Thymus (tissue), 11 donors: ENCODE data around the gene XPO5. TPM values are rescaled to one million over a fixed set of nuclear protein-coding genes. Genes with fewer than 3 reads are reported as not detected.
"Not testable (repeated sequence)": the region's sequence is repeated elsewhere in the genome, so short reads cannot be mapped to it uniquely, and the experiment has no call there.

Experiments
- DNase-seq, 9 donors: peaks; one replicate each; pipeline ENCODE4 v3.0.0-alpha.2; 2013; ENCODE audit warnings: low spot score in 9 of 9, low read depth in 6 of 9, missing footprints in 1 of 9
- H3K27ac ChIP-seq, 2 donors: one replicate each; pipeline ENCODE4 v1.5.1; 2013; ENCODE audit warnings: control low read depth in 1 of 2, low read depth in 1 of 2, low read length in 1 of 2, mild to moderate bottlenecking in 1 of 2, moderate library complexity in 1 of 2
- H3K27me3 ChIP-seq, 2 donors: one replicate each; pipeline ENCODE4 v1.5.1; 2013; ENCODE audit warnings: low read length in 1 of 2; ENCODE audit not compliant: control insufficient read depth in 2 of 2, insufficient read depth in 1 of 2
- H3K36me3 ChIP-seq, 2 donors: one replicate each; pipeline ENCODE4 v1.5.1; 2013; ENCODE audit warnings: low read length in 1 of 2, mild to moderate bottlenecking in 1 of 2, moderate library complexity in 1 of 2; ENCODE audit not compliant: control insufficient read depth in 2 of 2, insufficient read depth in 2 of 2
- H3K4me1 ChIP-seq, 2 donors: one replicate each; pipeline ENCODE4 v1.5.1; 2013; ENCODE audit warnings: low read length in 2 of 2; ENCODE audit not compliant: control insufficient read depth in 2 of 2, insufficient read depth in 2 of 2
- H3K4me3 ChIP-seq, 2 donors: one replicate each; pipeline ENCODE4 v1.5.1; 2013; ENCODE audit warnings: low read length in 2 of 2, control low read depth in 1 of 2, mild to moderate bottlenecking in 1 of 2
- H3K9me3 ChIP-seq, 2 donors: one replicate each; pipeline ENCODE4 v1.5.1; 2013; ENCODE audit warnings: low read length in 1 of 2, mild to moderate bottlenecking in 1 of 2; ENCODE audit not compliant: control insufficient read depth in 2 of 2, insufficient read depth in 1 of 2
- WGBS: extraction: QIAGEN DNeasy Blood & Tissue Kit; methylation state at CpG from one replicate; pipeline ENCODE4 v1.1.7; 2013; 5-methylcytosine and 5-hydroxymethylcytosine counted together
- polyA plus RNA-seq: library from polyadenylated mRNA; stranded (reverse); fragments of 200-250 nt; gene quantifications from one replicate; pipeline ENCODE4 v1.2.3, GENCODE V29; 2013
- total RNA-seq: library from RNA; stranded (reverse); fragments of 120-200 nt; gene quantifications from one replicate; pipeline ENCODE4 v1.2.4, GENCODE V29; 2013
- donor health status: healthy.

Gene XPO5
- total and polyA plus RNA-seq, 2 donors, result 16.7 to 22.4 TPM

DNA sequence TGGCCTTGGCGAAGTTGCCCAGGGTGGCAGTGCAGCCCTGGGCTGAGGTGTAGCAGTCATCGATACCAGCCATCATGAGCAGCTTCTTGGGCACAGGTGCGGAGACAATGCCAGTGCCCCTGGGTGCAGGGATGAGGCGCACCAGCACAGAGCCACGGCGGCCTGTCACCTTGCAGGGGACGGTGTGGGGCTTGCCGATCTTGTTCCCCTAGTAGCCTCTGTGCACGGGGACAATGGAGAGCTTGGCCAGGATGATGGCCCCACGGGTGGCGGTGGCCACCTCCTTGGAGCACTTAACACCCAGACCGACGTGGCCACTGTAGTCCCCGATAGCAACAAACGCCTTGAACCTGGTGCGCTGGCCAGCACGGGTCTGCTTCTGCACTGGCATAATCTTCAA lies 36.9 kb downstream of the XPO5 start:
- H3K27me3 ChIP-seq, H3K4me1 ChIP-seq, H3K4me3 ChIP-seq, H3K27ac ChIP-seq, DNase-seq, H3K9me3 ChIP-seq: not testable (repeated sequence)
- H3K36me3 ChIP-seq, result peaks cover 16 to 49% of the 10 kb centered on the region in 2 donors
- WGBS, result 98% methylated on average over 15 of the region's 17 CpGs

DNA sequence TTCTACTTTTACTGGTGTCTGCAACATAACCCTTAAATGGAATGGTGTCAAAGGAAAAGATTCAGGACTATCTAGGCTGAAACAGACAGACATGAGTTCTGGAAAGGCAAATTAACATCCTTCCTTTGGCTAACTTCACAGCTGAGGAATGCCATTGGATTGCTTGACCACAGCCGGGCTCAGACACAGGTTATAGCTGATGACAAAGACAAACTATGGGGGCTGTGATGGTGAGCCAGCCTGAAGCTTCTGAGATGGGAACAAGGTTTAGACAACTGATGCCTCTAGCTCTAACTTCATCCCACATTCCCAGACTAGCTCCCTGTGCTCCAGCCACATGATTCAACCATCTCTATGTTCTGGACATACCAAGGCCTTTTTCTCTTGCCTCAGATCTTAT lies 43.6 kb downstream of the XPO5 start:
- DNase-seq, result no peak
- H3K9me3 ChIP-seq, result no peaks in the 10 kb centered on the region
- H3K36me3 ChIP-seq, result peaks cover 62 to 71% of the 10 kb centered on the region in 2 donors
- H3K27me3 ChIP-seq, result no peaks in the 10 kb centered on the region
- no peaks in the 10 kb centered on the region for H3K4me1 ChIP-seq
- no peak overlapping the region for H3K4me3 ChIP-seq
- H3K27ac ChIP-seq, result no peak overlapping the region
- WGBS, result 98% methylated on average over 1 of the region's 1 CpG

DNA sequence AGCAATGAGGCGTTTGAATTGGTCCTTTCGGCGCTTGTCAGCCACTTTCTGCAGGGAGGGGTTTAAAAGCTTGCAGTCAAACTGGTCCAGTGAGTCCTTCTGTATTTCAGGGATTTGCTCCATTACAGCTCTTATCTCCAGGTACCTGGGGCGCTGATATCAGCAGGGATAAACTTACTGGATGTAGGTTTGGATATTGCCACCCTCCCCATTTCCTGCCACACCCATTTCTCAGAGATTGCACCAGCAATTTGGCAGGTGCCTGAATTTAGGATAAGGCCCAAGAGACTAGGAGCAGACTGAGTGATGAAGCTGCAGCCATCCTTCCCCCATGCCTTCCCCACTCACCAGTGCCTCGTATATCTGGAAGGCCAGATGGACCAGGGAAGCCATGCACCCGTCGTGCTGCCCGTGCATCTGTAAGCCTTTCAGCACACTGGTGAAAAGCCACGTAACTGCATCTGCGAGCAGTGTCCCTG lies 51.3 kb downstream of the XPO5 start:
- Histone ChIP-seq H3K9me3 (no peaks in the 10 kb centered on the region), H3K27me3 (no peaks in the 10 kb centered on the region), H3K4me1 (no peaks in the 10 kb centered on the region), H3K4me3 (no peak overlapping the region), H3K36me3 (peaks cover 91 to 94% of the 10 kb centered on the region in 2 donors), H3K27ac (no peak overlapping the region)
- WGBS, result 98% methylated on average over 10 of the region's 10 CpGs
- no peak for DNase-seq

DNA sequence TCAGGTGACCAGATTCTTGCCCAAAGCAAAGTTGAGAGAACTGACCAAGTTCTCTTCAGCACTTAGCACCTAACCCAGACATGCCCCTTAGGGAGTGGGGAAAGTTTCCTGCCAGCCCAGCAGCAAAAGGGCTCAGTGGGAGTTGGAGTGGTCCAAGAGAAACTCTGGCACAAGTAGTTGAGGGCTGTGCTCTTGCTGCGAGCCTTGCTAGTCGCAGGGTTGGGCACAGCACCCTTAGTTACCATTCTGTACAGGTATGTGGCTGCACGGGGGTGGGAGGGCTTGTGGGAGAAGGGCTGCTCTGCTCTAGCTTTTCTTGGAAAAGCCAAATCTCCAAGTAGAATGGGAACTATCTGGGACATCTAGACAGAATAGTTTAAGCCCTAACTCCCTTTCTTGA lies 52.6 kb downstream of the XPO5 start:
- DNase-seq, result no peak
- H3K27ac ChIP-seq, result no peak overlapping the region
- no peak overlapping the region for H3K4me3 ChIP-seq
- 100% methylated on average over 3 of the region's 3 CpGs for WGBS
- H3K36me3 ChIP-seq, result peaks cover 81 to 90% of the 10 kb centered on the region in 2 donors
- H3K4me1 ChIP-seq, result no peaks in the 10 kb centered on the region
- no peaks in the 10 kb centered on the region for H3K9me3 ChIP-seq
- H3K27me3 ChIP-seq, result no peaks in the 10 kb centered on the region

DNA sequence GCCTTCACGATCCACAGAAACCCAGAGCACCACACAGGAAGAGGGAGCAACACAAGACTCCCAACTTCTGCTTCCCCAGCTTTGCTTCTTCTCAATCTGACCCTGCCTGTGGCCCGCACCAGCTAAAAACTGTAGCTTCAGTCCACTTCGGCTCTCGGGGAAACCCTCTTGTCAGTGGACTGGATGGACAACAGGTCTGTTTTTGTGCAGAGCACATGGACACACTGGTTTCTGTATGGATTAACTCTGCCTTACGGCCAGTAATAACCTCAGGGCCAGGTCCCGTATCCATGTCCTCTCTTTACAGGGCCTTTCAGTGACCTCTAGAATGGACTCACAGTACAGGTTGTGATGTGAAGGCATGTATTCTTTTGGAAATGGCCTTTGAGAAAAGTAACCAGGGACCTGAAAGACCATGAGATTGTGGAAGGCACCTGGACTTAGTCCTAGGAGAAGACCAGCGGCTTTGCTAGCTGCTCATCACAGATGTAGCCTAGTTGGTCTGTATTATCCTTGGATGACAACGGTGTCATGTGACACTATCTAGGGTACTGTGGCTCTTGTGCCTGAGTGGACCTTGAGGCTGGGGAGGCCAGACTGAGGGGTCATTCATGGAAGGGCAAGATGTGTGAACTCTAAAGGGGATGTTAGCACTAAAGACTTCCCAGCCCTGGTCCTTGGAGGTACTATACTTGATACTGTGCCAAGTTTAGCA lies 53.1 kb downstream of the XPO5 start:
- peaks cover 76 to 84% of the 10 kb centered on the region in 2 donors for H3K36me3 ChIP-seq
- H3K27me3 ChIP-seq, result no peaks in the 10 kb centered on the region
- 97% methylated on average over 8 of the region's 8 CpGs for WGBS
- DNase-seq, result no peak
- H3K9me3 ChIP-seq, result no peaks in the 10 kb centered on the region
- no peak overlapping the region for H3K27ac ChIP-seq
- no peak overlapping the region for H3K4me3 ChIP-seq
- H3K4me1 ChIP-seq, result peaks cover 2 to 4% of the 10 kb centered on the region in 2 donors

DNA sequence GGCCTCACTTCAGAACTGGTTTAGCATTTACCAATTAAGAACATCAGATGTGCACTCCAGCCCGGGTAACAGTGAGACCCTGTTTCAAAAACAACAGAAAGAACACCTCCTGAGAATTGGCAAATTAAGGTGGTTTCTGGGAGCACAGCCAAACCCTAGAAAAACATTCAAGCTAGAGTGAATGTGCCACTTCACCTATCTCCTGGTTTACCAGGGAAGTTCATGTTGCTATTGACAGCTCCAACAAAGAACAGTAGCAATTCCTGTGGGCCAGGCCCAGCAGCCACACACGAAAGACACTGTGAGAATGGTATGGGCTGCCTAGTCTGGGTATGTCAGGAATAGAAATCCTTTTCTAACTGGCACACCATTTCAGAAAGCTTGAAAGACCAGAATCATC lies 54.0 kb downstream of the XPO5 start:
- Histone ChIP-seq H3K36me3 (peaks cover 68 to 76% of the 10 kb centered on the region in 2 donors), H3K27me3 (no peaks in the 10 kb centered on the region), H3K4me1 (peaks cover 2 to 4% of the 10 kb centered on the region in 2 donors), H3K4me3 (no peak overlapping the region), H3K27ac (no peak overlapping the region), H3K9me3 (no peaks in the 10 kb centered on the region)
- no peak for DNase-seq
- 97% methylated on average over 2 of the region's 2 CpGs for WGBS

DNA sequence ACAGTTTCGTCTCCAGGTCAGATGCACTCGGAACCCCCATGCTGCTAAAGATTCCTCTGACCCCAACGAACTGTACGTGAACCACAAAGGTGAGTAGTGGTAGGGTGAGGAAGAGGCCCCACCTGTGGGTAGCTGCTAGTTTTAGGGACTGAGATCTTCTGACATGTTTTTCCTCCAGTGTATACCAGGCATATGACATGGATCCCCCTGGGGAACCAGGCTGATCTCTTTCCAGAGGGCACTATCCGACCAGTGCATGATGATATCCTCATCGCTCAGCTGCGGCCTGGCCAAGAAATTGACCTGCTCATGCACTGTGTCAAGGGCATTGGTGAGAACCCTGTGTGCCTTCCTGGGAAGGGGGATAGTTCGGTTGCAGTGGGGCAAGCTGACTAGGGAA lies 55.7 kb downstream of the XPO5 start:
- Histone ChIP-seq H3K27ac (no peak overlapping the region), H3K36me3 (peaks cover 55 to 67% of the 10 kb centered on the region in 2 donors), H3K4me3 (no peak overlapping the region), H3K9me3 (peaks cover 0 to 3% of the 10 kb centered on the region in 2 donors), H3K27me3 (no peaks in the 10 kb centered on the region), H3K4me1 (peaks cover 15% of the 10 kb centered on the region in 2 donors)
- DNase-seq, result no peak
- WGBS, result 98% methylated on average over 8 of the region's 8 CpGs

DNA sequence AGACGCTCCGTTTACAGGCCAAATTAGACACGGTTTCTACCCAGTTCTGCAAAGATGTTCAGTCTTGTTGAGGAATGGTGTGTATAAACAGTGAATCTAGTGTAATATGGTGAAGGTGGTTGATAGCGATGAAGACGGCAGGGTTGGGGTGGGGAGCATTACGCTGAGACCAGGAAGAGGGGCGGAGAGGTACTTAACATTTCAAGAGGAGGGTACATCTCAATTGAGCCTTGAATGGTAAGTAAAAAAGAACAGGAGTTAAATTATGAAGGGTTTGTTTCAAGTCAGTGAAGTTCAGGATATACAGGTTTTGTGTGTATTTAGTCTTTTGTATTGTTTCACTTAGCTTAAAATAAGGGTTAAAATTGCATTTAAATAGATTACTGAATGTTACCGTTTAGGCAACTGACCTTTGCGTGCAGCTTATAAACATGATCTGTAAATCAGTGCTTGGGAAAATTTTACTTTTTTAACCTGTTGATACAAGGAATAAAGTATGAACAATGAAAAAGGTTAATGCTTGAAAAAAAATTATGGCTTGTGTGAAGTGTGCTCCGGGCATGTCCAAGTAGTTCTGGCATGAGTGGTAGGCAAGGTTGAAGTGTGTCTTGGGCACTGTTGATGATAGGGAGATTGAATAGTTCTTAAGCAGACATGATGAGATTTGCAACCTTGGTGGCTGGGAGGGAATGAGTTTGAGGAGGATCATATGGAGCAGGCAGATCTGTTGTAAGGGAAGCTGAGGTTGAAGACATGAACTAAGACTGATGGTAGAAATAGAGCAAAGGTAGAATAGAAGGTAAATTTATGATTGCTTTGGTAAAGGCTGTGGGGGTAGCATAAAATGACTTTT lies 58.1 kb downstream of the XPO5 start:
- Histone ChIP-seq H3K36me3 (peaks cover 48 to 66% of the 10 kb centered on the region in 2 donors), H3K27me3 (no peaks in the 10 kb centered on the region), H3K4me1 (peaks cover 15 to 16% of the 10 kb centered on the region in 2 donors), H3K4me3 (peak overlapping the region; percentile 94), H3K27ac (no peak overlapping the region), H3K9me3 (peaks cover 0 to 3% of the 10 kb centered on the region in 2 donors)
- peak in 1 of 9 donors; percentile 22 for DNase-seq
- 8% methylated on average over 10 of the region's 10 CpGs for WGBS
